Right lobe of liver (tissue), 4 donors: ENCODE measurements around the gene RACK1.

Source experiments
- CTCF ChIP-seq, 4 donors: fragments of 200-600 bp in 3 of 4; fragments of 450-650 bp in 1 of 4; IDR thresholded peaks; one replicate each; pipeline versions ENCODE4 v1.5.1 to v1.8.0; 2016 to 2022; ENCODE audit warnings: antibody characterized with exemption in 4 of 4, mild to moderate bottlenecking in 2 of 4
- POLR2A ChIP-seq: fragments of 450-650 bp; IDR thresholded peaks from one replicate; pipeline ENCODE4 v1.6.1; 2017; ENCODE audit warnings: antibody characterized with exemption, mild to moderate bottlenecking
- donor health status: DM: no; HTN: no; CAD: no.
- donor health status: DM: no; HTN: no; CAD: no.
- donor health status: DM: no; HTN: yes; CAD: no.

GRCh38 chr5:181241393-181241975 lies 2.2 kb downstream of the RACK1 start:
- no peak for TF ChIP-seq CTCF (IDR thresholded peaks at IDR 0.05)
- no peak for TF ChIP-seq POLR2A
